Fibroblast of mammary gland (primary cell): ENCODE results near the gene TRERF1.

ENCODE experiments used
- DNase-seq: peaks from one replicate; pipeline ENCODE4 v3.0.0-alpha.2; 2010; ENCODE audit warnings: low read depth
- H3K4me3 ChIP-seq: 2 replicates; pipeline ENCODE4 v1.5.1; 2011; ENCODE audit warnings: low read depth, mild to moderate bottlenecking, low read length, moderate library complexity; ENCODE audit not compliant: control insufficient read depth
- TF ChIP-seq, protein P1 (sequence below): conservative IDR thresholded peaks from 2 replicates; pipeline ENCODE4 v1.5.1; 2011; ENCODE audit warnings: low read depth, low read length, inconsistent platforms; ENCODE audit not compliant: control insufficient read depth, insufficient read depth

Gene TRERF1

DNA sequence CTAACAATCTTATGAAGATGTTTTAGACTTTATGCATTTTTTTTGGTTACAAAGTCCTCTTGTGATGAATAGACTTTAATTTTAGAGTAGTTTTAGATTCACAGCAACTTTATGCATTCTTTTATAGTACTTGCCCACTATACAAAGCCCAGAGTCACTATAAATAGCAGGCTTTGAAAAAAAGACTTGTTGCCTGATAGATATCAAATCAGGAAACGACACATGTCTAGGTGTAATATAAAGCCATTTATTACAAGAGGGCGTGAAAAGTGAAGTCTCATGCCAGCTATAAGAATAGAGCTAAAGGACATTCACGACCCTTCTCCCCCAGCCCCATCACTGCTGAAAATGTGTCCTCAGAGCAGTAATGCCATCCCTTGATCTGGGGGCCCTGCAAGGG is 156.0 kb downstream of the TRERF1 start:
- TF ChIP-seq, protein P1, sequence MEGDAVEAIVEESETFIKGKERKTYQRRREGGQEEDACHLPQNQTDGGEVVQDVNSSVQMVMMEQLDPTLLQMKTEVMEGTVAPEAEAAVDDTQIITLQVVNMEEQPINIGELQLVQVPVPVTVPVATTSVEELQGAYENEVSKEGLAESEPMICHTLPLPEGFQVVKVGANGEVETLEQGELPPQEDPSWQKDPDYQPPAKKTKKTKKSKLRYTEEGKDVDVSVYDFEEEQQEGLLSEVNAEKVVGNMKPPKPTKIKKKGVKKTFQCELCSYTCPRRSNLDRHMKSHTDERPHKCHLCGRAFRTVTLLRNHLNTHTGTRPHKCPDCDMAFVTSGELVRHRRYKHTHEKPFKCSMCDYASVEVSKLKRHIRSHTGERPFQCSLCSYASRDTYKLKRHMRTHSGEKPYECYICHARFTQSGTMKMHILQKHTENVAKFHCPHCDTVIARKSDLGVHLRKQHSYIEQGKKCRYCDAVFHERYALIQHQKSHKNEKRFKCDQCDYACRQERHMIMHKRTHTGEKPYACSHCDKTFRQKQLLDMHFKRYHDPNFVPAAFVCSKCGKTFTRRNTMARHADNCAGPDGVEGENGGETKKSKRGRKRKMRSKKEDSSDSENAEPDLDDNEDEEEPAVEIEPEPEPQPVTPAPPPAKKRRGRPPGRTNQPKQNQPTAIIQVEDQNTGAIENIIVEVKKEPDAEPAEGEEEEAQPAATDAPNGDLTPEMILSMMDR, result no peak
- no peak overlapping the region for H3K4me3 ChIP-seq
- DNase-seq, result no peak

DNA sequence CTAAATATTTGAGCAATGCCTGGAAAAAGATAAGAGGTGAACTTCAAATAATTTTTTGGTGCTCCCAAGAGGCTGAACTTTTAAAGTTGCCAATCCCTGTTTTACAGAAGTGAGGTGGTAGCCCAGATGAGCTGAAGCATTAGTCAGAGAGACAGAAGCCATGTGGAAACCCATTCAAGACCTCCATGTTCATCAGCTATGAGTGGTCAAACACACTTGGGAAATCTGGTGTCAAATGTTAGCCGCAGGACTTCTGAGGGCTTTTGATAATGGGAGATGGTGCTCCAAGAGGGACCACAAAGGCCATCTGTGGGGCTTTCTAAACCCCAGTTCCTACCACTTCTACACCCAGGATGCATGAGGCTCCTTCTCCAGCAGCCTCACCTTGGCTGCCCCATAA is 156.5 kb downstream of the TRERF1 start:
- no peak overlapping the region for H3K4me3 ChIP-seq
- DNase-seq, result peak; percentile 67
- TF ChIP-seq, protein P1, result no peak

DNA sequence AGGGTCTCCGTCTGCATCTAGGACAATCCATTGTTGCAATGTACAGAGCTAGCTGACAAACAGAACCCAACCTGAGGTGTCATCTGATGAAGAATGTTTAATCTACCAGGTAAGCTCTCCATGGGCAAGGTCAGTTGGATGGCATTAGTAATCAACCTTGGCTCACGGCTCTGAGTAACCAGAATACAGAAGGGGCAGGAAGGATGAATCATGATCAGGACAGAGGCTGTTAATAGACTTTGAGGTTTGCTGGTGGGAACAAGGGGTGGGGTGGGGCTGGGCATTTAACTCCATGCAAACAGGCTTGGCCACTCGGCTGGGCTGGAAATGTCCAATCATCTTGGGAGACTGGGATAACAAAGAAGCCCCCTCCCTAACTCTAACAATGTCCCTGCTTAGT is 157.0 kb downstream of the TRERF1 start:
- peak; percentile 87 for DNase-seq
- no peak overlapping the region for H3K4me3 ChIP-seq
- TF ChIP-seq, protein P1, result no peak

DNA sequence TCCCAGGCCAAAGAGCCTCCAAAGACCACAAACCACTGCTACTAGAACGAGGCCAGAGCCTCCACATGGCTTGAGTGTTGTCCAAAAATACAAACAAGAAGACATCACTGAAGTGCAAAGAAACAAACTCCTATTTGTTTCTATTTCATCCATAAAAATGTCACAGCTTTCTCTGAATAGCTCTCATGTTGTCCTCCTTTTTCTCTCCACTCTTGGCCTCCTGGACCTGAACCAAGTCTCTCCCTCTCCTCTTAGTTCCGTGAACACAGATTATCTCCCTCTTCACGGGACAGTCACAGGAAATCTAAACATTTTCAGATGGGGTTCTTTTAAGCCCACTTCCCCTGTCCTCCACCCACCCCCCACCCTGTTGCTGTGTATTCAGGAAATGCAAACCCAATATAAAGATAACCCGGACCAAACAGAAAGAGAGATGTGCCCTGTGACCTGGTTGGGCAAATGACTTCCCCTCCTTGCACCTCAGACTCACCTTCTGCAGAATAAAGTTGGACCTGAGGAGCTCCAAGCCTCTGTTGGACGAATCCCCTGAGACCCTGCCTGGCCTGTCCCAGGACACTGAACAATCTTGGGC is 158.2 kb downstream of the TRERF1 start:
- no peak overlapping the region for H3K4me3 ChIP-seq
- no peak for DNase-seq
- TF ChIP-seq, protein P1, result no peak

DNA sequence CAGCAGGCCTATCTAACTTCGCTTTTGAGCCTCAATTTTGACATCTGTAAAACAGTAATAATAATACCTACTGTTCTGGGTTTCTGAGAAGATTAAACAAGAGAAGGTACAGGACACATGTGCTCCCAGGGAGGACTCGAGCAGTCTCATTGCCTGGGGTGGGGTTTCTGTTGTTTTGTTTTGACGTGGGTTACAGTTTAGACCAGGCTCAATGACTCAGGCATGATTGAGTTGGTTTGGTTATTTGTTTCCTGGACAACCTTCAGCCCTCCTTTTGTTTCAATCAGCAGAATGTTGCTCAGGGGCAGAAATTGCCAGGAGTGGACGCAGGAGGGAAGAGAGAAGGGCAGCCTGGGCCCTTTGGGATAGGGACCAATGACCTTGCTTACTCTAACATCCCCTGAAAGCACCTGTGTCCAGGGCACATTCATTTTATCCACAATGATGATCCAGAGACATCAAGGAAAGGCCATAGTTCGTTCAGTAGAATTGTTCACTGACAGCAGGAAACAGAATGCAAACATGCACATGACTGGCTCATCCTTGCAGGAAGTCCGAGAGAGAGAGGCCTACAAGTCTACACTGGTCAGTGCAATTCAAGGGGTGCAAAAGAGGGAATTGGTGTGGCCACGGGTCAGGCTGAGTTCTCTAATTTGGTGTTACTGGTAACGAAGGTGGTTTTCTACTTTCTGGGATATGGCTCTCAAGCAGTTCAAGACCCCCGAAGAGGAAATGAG is 159.6 kb downstream of the TRERF1 start:
- no peak overlapping the region for H3K4me3 ChIP-seq
- DNase-seq, result peak; percentile 87
- TF ChIP-seq, protein P1, result no peak

DNA sequence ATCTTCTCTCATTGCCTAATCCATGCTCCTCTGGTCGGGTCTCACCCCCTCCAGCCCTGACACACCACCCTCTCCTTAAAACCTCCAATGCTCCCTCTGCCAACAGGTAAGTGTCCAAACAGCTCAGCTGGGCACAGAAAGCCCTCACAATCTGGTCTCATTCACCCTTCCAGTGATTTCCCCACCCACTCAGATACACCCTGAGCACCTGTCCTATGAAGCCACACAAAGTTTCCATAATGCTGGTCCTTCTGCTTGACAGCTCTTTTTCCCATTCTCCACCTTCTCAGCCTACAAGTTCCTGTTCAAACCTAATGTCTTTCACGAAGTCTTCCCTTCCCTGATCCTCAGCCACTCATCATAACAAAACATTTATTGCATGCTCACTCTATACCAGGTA is 164.0 kb downstream of the TRERF1 start:
- DNase-seq, result no peak
- H3K4me3 ChIP-seq, result no peak overlapping the region
- TF ChIP-seq, protein P1, result no peak
